Right ventricle myocardium inferior (tissue), 1 donor: ENCODE data around the gene CDK13. TPM values are rescaled to one million over a fixed set of nuclear protein-coding genes. Genes with fewer than 3 reads are reported as not detected.
"Not testable (repeated sequence)": the region's sequence is repeated elsewhere in the genome, so short reads cannot be mapped to it uniquely, and the experiment has no call there.

Source experiments
- ATAC-seq: fragments of 200-7000 bp; cut with Tn5 transposase; one replicate; pipeline ENCODE4 v1.9.1; 2020; ENCODE audit warnings: mild to moderate bottlenecking, moderate library complexity
- DNase-seq: peaks from one replicate; pipeline ENCODE4 v3.0.0; 2021; ENCODE audit errors: missing footprints
- intact Hi-C: fragments of 100-400 bp; cut with DNase I; formaldehyde crosslinking; loops from one replicate; pipeline ENCODE4 v1.11.0; 2022
- total RNA-seq: library from RNA; stranded (reverse); fragmentation: NEBNext Ultra II Directional; extraction: Animal tissue kit (Norgen Biotek cat#: 25700); gene quantifications from one replicate; pipeline ENCODE4 v1.2.1, GENCODE V29; 2021
- donor health status: DM: no; HTN: yes; CAD: no; lungs with severe emphysema.

Gene CDK13
- total RNA-seq, 1 donor from 2014 or later = 22.6 TPM

DNA sequence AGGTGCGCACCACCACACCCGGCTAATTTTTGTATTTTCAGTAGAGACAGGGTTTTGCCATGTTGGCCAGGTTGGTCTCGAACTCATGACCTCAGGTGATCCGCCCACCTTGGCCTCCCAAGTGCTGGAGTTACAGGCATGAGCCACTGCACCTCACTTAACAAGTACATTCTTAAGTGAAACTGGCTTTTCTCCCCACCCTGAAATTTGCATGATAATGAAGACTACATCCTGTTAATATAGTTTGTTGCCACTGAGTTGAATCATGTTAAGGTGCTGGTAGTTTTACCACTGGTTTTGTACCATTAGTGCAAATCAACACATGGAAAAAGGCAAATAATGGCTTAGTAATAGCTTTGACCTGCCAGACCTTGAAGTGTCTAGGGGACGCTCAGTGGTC is 122.2 kb downstream of the CDK13 start:
- ATAC-seq (no peak), DNase-seq (no peak)
- intact Hi-C loops = no loop called here

DNA sequence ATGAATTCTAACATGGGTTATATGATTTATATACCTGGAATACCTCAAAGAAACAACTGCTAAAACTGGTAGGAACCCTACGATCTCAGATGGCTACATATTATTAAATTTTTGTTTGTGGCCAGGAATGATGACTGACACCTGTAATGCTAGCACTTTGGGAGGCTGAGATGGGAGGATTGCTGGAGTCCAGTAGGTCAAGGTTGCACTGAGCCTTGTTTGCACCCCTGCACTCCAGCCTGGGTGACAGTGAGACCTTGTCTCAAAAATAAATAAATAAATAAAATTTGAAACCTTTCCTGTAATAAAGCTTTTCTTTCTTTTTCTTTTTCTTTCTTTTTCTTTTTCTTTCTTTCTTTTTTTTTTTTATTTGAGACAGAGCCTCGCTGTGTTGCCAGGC is 123.2 kb downstream of the CDK13 start:
- ATAC-seq = no peak
- intact Hi-C loops = no loop called here
- no peak for DNase-seq

DNA sequence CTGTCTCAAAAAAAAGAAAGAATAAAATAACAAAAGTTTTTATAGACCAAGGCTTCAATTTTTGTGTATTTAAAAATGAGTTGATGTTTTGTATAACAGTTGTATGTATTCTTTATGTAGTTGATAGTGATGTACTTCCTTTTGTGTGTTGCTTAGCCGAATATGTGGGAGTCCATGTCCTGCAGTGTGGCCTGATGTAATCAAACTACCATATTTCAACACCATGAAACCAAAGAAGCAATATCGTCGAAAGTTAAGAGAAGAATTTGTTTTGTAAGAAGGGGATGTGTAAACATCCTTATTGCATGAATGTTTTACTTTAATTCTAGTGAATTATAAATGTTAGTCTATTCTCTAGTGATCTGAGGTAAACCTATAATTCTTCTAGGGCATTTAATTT is 127.8 kb downstream of the CDK13 start:
- intact Hi-C loops = no loop called here
- DNase-seq = no peak
- ATAC-seq = no peak

DNA sequence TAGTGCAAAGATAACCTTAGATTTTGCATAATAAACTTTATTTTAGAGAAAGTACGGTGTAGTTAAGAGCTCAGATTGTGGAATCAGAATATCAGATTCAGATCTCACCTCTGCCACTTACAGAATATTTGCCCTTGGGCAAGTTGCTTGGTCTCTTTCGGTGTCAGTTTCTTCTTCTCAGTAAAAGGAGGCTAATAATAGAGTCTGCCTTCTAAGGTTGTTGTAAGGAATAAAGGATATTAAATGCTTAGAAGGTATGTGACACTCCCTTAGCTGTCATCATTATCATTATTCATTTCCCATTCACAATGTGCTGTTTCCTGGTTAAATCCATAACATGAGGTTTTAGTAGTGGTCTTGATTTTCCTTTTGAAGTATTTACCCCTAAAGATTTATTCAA is 142.1 kb downstream of the CDK13 start:
- no peak for DNase-seq
- intact Hi-C loops = no loop called here
- ATAC-seq = no peak

DNA sequence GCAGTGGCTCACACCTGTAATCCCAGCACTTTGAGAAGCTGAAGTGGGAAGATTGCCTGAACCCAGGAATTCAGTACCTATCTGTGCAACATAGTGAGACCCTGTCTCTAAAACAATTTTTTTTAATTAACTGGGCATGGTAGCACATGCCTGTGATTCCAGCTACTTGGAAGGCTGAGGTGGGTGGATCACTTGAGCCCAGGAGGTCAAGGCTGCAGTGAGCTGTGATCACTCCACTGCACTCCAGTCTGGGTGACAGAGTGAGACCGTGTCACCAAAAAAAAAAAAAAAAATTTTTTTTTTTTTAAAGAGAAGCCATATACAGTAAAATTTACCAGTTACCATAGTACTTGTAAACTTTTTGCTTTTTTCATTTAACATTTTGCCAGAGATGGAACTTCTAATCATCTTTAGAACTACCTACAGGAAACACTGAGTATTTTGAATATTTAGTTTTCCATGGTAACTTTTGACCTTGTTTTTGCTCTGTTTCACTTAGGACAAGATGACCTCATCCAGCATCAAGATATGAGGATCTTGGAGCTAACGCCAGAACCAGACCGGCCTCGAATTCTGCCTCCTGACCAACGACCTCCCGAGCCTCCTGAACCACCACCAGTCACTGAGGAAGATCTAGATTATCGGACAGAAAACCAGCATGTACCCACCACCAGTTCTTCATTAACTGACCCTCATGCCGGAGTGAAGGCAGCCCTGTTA is 143.7 kb downstream of the CDK13 start:
- ATAC-seq (no peak), DNase-seq (no peak)
- intact Hi-C loops = no loop called here

DNA sequence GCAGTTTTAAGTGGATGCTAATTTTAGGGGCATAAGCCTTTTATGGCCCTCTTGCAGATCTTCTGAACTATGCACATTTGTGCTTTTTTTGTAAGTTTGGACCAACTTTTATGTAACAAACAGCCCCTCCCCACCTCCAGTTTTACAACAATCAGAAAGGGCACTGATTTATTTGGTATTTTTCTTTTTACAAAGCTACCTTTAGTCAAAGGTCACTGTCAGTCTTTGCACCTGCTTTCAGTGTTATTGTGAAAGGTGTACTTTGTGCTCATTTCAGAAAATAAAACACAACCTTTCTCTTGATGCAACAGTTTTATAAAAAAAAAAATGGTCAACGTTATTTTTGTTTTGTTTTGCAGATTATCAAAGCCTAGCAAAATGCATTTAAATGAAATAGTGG is 145.2 kb downstream of the CDK13 start:
- intact Hi-C loops = no loop called here
- ATAC-seq (no peak), DNase-seq (no peak)

DNA sequence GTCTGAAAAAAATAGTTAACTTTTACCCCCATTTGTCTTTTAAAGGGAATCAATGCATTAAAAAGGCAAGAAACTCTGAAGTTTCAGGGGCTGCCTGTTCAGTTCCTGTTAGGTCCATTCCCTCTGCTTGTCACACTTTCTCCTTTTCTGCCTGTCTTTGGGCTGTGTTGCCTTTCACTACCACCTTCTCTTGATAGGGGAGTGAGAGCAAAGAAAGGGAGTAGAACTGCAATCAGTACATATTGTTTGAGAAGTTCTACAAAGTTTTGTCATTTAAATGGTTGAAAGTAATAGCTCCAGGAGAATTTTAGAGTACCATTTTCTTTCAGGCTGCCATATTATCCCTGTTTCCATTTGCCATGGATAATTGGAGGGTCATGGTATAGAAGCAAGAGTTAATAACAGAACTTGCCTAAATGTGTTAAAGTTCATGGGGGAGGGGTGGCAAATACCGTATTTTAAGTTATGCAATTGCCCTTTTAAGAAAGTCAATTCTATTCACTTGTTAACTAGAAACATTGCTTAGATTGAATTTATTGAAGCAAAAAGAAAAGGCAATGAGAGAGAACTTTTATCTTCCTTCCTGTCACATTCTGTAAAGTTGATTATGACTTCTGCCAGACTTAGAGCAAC is 145.8 kb downstream of the CDK13 start:
- ATAC-seq = no peak
- DNase-seq = no peak

DNA sequence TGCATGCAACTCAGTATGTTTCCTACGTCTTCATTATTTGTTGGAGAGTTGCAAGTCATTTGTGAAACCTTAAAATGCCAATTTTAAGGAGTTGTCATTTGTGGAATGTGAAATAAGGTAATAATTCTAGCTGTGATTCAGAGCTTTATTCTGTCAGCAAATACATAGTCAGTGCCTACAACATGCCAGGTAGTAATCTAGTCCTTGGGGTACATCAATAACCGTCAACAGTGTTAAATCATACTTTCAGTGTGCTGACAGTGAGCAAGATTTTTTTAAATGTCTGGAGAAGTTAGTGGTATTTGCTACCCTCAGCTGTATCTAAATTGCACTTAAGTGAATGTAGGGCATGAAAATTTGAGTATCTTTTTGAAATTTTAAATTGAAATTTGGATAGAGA is 147.7 kb downstream of the CDK13 start:
- ATAC-seq (no peak), DNase-seq (no peak)
- intact Hi-C loops = no loop called here

More for the DNA sequence above, 145.8 kb downstream of the CDK13 start:
- intact Hi-C loops = no loop called here

DNA sequence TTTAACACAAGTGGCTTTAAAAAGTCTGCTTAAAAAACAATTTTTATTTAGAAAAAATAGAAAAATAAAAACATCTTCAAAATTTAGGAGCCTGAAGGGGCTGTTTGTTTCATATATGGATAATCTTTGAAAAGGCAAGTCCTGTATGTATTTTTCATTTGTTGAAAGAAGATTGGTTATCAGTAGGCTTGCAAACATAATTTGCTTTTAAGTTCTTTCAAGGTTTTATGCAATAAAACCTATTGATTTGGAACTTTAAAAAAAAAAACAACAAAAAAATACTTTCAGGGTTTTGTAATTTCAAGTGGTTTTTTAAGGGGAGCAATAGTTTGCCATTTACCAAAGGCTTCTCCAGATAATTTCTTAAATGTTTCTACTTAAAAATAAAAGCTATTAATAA is 148.8 kb downstream of the CDK13 start:
- DNase-seq = no peak
- intact Hi-C loops = no loop called here
- no peak for ATAC-seq

DNA sequence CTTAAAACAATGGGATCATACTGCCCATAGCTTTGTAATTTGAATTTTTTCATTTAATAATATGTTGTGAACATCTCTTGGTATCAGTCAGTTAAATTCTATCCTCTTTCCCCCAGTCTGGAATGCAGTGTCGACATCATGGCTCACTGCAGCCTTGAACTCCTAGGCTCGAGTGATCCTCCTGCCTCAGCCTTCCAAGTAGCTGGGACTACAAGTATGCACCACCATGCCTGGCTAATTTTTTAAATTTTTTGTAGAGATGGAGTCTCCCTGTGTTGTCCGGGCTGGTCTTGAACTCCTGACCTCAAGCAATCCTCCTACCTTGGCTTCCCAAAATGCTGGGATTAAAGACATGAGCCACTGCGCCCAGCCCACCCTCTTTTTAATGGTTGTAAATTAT is 149.8 kb downstream of the CDK13 start:
- ATAC-seq (no peak), DNase-seq (no peak)
- intact Hi-C loops = no loop called here

DNA sequence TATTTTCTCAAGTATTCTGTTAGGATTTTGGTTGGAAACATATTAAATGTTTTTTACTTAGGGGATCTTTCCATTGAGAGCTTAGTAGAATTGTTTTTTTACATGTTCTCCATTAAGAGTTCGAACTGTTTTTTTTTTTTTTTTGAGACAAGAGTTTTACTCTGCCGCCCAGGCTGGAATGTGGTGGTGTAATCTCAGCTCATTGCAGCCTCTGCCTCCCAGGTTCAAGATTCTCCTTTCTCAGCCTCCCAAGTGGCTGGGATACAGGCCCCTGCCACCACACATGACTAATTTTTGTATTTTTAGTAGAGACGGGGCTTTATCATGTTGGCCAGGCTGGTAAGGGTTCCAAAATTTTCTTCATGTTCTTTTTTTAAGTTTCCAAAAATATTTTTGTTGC is 151.1 kb downstream of the CDK13 start:
- ATAC-seq = no peak

DNA sequence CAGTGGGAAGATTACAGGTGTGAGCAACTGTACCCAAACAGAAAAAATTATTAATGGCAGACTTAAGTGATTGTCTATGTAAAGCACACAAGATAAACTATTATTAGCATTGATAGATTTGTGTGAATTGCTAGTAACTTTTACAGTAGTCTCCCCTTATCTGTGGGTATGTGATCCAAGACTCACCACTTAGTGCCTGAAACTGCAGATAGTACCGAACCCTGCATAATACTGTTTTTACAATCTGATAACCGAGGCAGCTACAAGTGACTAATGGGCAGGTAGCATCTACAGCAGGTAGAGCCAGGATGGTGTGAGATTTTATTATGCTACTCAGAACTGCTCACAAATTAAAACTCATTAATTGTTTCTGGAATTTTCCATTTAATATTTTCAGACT is 152.8 kb downstream of the CDK13 start:
- no peak for DNase-seq
- intact Hi-C loops = no loop called here

More for the DNA sequence above, 151.1 kb downstream of the CDK13 start:
- no peak for DNase-seq
- intact Hi-C loops = no loop called here

DNA sequence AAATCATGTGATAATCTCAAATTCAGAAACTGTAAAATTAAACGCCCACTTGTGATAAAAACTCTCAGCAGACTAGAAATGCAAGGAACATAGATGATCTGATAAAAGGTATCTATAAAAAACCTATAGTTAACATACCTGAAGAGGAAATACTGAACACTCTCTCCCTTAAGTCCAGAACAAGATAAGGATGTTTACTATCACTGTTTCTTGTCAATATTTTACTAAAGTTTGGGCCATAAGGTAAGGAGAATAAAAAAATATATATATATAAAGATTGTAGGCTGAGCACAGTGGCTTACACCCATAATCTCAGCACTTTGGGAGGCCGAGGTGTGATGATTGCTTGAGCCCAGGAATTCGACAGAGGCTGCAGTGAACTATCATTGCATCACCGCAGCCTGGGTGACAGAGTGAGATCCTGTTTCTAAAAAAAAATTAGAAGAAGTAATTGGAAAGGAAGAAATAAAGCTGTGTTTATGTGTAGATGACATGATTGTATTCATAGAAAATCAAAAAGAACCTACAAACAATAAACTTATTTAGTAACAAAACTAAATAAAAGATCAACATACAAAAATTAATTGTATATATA is 155.9 kb downstream of the CDK13 start:
- ATAC-seq = no peak
- no peak for DNase-seq
- intact Hi-C loops = no loop called here

More for the DNA sequence above, 152.8 kb downstream of the CDK13 start:
- ATAC-seq = no peak

DNA sequence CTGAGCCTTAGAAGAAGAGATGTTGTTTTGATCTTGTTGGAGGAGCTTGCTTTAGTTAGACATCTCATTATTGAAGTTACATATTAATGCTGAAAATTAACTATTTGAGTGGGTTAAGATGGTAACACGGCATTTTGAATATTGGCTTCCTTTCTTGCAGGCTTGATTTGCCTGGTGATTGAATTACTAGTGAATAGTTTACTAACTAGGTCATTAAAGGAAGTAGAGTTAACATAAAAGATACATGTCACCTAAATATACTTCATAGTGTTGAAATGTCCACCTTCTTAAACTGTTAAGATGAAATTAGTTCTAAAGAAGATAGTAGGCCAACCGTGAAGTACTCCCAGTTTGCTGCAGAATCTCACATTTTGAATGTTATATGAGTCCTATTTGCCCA is 165.9 kb downstream of the CDK13 start:
- DNase-seq (no peak), ATAC-seq (no peak)
- intact Hi-C loops = no loop called here

DNA sequence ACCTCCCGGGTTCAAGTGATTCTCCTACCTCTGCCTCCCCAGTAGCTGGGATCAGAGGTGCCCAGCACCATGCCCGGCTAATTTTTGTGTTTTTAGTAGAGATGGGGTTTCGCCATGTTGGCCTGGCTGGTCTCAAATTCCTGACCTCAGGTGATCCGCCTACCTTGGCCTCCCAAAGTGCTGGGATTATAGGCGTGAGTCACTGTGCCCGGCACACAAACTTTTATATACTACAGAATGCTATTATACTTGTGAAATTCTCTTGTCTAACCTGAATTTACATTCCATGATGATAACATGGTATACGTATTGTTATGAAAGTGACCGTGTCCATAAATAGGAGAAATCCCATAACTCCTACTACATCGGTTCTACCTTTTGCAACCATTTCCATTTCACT is 167.1 kb downstream of the CDK13 start:
- DNase-seq, ATAC-seq, intact Hi-C loops: not testable (repeated sequence)

DNA sequence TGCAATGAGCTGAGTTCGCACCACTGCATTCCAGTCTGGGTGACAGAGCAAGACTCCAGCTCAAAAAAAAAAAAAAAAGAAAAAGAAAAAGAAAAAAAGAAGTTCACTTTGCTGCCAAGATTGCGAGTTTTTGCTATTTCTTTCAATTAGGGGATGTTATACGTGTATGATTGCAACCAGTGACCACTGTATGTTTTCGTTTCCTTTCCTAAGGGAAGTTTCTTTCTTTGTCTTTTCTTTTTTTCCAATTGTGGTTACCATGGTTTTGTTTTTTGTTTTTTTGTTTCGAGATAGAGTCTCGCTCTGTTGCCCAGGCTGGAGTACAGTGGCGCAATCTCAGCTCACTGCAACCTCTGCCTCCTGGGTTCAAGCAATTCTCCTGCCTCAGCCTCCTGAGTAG is 168.1 kb downstream of the CDK13 start:
- ATAC-seq, intact Hi-C loops, DNase-seq: not testable (repeated sequence)

DNA sequence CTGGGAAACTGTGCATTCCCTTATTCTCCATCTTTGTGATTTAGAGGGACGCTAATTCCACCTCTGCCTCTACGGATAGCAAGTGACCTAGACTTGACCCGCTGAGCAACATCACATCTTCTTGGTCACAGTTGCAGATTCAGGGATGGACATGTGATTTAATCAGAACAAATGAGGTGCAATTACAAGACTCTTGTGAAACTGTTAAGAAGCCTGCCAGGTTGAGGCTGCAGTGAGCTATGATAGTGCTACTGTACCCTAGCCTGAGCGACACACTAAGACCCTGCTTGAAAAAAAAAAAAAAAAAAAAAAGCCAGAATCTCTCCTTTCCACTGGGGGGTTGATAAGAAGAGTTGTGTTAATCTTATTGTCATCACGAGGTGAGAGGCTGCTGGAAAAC is 170.0 kb downstream of the CDK13 start:
- intact Hi-C loops = loop anchor here (5.0 kb wide), 1 partner anchor 283 kb away; no protein-coding TSS in a partner anchor
- ATAC-seq = no peak
- DNase-seq = no peak

DNA sequence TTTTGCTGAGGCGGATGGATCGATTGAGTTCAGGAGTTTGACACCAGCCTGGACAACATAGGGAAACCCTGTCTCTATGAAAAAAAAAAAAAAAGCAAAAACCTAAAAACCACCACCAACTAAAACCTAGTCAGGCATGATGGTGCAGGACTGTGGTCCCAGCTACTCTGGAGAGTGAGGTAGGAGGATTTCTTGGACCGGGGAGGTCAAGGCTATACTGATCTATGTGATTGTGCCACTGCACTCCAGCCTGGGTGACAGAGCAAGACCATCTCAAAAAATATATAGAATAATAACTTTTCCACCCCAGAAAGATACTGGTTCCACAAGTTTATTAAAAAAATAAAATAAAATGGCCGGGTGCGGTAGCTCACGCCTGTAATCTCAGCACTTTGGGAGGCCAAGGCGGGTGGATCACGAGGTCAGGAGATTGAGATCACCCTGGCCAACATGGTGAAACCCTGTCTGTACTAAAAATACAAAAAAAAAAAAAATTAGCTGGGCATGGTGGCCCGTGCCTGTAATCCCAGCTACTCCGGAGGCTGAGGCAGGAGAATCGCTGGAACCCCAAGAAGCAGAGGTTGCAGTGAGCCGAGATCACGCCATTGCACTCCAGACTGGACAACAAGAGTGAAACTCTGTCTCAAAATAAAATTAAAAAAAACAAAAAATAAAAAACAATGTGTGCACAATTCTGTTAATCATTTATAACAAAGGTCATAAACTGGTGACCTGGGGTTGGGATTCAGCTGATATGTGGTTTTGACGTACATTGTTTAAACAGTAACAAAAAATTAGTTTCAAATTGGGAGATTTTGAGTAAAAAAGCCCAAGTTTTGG is 172.3 kb downstream of the CDK13 start:
- ATAC-seq, DNase-seq: not testable (repeated sequence)
- intact Hi-C loops = loop anchor here (5.0 kb wide), 1 partner anchor 285 kb away; no protein-coding TSS in a partner anchor

DNA sequence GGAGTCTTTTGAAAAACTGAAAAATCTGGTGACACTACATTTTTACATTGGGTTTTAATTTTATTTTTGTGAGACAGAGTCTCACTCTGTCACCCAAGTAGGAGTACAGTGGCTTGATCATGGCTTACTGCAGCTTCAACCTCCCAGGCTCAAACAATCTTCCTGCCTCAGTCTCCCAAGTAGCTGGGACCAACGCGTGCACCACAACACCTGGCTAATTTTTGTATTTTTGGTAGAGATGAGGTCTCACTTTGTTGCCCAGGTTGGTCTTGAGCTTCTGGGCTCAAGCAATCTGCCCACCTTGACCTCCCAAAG is 172.8 kb downstream of the CDK13 start:
- intact Hi-C loops = loop anchor here (5.0 kb wide), 1 partner anchor 286 kb away; no protein-coding TSS in a partner anchor
- DNase-seq (no peak), ATAC-seq (no peak)
